Stimulated activated CD8-positive, alpha-beta memory T cell treated with anti-CD3 and anti-CD28 coated beads, Interleukin-12 subunit alpha, Interleukin-12 subunit beta, amount 100 ng/mL, for 4 hours (primary cell): ENCODE results near the gene HPX.
A peak's percentile ranks its signal among the peaks of the same experiment; 100 is the strongest.

Experiments used
- DNase-seq: peaks from one replicate; pipeline ENCODE4 v3.0.0-alpha.2; 2020; ENCODE audit warnings: low read depth

Gene HPX

DNA sequence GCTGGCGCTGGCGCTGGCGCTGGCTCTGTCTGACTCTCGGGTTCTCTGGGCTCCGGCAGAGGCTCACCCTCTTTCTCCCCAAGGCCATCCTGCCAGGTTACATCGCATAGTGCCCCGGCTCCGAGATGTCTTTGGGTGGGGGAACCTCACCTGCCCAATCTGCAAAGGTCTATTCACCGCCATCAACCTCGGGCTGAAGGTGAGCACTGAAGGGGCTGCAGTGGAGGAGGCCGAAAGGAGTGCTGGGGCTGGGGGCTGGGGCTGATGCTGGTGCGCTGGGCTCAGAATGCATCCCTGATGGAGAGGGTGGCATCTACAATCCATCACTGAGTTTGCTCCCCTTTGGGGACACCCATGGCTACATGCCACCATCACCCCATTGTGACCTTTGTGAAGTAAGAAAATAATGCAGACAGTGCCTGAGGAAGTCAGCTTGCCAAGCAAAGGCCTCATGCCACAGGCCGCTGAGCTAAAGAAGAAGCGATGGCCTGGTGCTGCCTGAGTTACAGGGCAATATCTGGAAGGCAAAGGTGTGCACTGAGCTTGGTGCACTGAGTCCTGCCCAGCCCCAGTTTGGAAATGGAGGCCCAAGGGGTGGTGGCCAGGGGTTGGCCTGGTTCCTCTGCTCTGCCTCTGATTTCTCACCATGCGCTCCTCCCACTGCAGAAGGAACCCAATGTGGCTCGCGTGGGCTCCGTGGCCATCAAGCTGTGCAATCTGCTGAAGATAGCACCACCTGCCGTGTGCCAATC, 49.9 kb downstream of the HPX start:
- DNase-seq, result no peak

DNA sequence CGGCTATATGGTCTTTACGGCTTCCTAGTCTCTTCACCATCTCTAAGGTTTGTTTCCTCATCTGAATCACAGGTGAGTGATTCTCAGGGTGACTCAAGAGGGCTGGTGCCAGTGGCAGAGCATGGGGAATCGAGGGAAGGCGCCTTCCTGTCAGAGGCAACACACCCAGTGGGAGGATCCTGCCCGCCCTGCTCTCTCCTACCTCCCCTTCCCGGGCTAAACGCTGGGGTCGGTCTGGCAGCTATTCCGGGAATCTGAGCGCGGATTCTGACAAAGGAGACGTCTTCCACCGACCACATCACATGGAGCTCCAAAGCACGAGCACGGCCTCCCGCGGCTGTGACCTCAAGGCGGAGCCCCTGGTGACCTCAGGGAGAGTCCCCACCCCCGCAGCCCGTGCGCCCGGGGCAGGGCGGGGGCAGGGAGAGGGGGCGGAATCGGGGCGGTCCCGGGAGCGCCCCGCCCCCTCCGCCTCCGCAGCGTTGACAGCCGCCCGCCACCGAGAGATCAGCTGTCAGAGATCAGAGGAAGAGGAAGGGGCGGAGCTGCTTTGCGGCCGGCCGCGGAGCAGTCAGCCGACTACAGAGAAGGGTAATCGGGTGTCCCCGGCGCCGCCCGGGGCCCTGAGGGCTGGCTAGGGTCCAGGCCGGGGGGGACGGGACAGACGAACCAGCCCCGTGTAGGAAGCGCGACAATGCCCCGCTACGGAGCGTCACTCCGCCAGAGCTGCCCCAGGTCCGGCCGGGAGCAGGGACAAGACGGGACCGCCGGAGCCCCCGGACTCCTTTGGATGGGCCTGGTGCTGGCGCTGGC, 50.7 kb downstream of the HPX start, which contains the start of gene SMPD1:
TSS of gene SMPD1 (plus strand) at position 570 of the 813 bp plus-strand sequence. CDS start at position 695, 125 bp downstream.
- peak; percentile 95 for DNase-seq

DNA sequence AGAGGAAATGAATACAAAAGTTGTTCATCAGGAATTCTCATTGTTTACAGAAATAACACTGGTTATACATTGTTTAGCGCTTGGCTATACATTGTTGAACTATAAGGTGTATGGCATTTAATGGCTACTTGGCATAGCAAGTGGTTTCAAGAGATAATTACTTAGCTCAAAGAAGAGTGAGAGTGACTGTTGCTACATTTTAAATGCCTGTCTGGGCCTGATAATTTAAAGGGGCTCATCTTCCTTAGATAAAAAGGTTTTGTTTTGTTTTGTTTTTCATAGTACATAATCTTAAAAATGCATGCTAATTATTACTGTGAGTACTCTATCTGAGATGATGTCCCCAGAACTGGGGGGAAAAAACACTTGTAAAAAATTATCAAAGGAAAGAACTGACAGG, 52.0 kb downstream of the HPX start:
- DNase-seq, result no peak

DNA sequence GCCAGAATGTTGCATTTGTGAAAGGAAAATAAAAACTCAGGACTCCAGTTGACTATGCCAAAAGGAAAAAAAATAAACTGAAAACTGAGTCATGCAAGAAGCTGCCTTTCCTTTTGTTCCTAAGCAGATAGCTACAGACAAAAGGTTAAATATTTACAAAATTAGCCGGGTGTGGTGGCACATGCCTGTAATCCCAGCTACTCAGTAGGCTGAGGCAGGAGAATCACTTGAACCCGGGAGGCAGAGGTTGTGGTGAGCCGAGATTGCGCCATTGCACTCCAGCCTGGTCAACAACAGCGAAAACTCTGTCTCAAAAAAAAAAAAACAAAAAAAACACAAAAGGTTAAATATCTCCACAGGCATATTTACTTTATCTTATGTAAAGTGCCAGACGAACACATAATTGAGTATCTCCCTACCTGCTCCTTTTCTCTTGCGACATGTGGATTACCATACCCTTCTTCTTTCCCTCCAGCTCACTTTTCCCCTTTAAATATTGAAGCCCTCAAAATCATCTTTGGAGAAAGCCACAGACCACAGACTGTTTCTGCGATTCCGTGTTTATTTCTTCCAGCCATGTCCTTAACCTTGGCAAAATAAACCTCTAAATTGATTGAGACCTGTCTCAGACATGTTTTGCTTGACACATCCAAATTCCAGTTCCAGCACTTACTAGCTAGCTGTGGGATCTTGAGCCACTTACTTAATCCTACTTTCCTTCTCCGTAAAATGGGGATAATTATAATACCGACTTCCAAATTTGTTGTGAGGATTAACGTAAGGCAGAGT, 52.8 kb downstream of the HPX start:
- DNase-seq, result no peak

DNA sequence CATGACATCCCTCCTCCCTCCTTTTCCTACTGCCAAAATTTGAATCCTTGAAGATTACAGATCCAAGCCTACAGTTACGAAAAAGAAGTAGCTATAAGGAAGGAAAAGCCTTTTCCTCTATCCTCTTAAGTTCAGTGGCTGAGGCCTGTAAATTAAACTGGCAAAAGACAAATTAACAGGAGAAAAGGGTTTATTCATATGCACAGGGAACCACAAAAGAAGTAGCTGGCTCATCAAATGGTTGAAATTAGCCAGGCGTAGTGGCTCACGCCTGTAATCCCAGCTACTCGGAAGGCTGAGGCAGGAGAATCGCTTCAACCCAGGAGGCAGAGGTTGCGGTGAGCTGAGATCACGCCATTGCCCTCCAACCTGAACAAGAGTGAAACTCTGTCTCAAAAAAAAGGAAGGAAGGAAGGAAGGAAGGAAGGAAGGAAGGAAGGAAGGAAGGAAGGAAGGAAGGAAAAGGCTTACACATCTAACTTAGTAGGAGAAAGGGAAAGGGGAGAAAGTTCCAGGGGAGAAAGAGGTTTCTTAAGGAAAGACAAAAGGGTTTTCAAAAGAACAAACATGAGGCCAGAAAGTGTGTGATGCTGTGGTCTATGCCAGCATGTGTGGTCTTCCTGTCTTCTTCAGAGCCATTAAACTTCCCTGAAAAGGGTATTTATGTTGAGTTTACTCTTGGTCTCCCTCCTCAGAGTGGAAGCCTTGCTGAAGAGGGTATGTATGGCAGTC, 55.6 kb downstream of the HPX start:
- no peak for DNase-seq
